Measurements from ENCODE around the gene COMMD9.

The COMMD9 gene

DNA sequence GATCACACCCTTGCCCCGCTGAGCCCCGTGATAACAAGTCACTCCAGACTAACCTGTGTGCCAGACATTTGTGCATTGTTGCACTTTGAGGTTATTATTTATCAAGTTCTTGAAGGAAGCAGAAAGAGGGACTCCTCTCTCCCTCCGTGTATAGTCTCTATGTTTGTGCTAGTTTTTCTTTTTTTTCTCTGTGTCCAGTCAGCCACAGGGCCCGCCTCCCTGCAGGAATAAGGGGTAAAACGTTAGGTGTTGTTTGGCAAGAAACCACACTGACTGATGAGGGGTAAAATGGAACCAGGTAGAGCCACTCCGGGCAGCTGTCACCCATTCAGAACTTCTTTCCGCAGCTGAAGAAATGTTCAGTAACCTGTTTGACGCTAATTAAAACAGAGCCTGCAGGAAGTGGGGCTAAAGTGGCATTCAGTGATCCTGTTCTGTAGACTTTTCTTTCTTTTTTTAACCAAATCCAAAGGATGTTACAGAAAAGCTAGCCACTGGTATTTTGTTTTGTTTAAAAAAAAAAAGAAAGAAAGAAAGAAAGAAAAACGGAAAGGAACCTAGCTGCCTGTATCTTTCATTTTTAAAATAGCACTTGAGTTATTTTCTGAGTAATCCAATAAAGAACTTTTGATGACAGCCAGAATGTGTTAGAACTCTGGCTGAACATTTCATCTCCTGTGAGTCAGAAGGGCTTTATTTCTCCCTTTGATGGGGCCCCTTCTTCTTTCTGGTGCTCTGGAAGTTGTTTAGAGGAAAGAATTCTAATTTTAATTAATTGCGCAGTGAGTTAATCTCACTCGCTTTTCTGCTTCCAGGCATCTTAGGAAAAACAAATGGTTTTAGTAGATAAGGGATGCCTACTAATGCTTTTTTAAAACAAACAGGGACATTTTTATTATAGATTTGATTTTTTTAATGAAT lies 58.2 kb downstream of the COMMD9 start:
- Histone ChIP-seq H3K36me3 (ENCODE audit: insufficient read depth, low read length) (no peaks in the 10 kb centered on the region), H3K4me2 (ENCODE audit: low read length) (no peak overlapping the region), H3K4me3 (ENCODE audit: low read depth, low read length, poor library complexity, severe bottlenecking) (no peak overlapping the region), H2AFZ (ENCODE audit: low read length) (no peak overlapping the region), H3K27ac (ENCODE audit: low read depth, low read length, poor library complexity, severe bottlenecking) (no peak overlapping the region), H3K27me3 (ENCODE audit: insufficient read depth, low read length) (no peaks in the 10 kb centered on the region), H3K9me2 (ENCODE audit: low read depth, low read length) (no peaks in the 10 kb centered on the region), H3K9ac (ENCODE audit: low read length) (no peak overlapping the region), H4K20me1 (ENCODE audit: insufficient read depth, low read length) (no peaks in the 10 kb centered on the region), H3K79me2 (ENCODE audit: insufficient read depth, low read length) (no peaks in the 10 kb centered on the region), H3K9me3 (ENCODE audit: low read length) (no peaks in the 10 kb centered on the region), H3F3A (ENCODE audit: insufficient read depth, low read length) (no peaks in the 10 kb centered on the region), H3K4me1 (ENCODE audit: insufficient read depth, low read length, severe bottlenecking) (no peaks in the 10 kb centered on the region)
- TF ChIP-seq EZH2 (IDR thresholded peaks at IDR 0.05; ENCODE audit: borderline replicate concordance, low read length): no peak
- TF ChIP-seq, protein P1, sequence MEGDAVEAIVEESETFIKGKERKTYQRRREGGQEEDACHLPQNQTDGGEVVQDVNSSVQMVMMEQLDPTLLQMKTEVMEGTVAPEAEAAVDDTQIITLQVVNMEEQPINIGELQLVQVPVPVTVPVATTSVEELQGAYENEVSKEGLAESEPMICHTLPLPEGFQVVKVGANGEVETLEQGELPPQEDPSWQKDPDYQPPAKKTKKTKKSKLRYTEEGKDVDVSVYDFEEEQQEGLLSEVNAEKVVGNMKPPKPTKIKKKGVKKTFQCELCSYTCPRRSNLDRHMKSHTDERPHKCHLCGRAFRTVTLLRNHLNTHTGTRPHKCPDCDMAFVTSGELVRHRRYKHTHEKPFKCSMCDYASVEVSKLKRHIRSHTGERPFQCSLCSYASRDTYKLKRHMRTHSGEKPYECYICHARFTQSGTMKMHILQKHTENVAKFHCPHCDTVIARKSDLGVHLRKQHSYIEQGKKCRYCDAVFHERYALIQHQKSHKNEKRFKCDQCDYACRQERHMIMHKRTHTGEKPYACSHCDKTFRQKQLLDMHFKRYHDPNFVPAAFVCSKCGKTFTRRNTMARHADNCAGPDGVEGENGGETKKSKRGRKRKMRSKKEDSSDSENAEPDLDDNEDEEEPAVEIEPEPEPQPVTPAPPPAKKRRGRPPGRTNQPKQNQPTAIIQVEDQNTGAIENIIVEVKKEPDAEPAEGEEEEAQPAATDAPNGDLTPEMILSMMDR (IDR thresholded peaks at IDR 0.05; ENCODE audit: low read length): no peak

DNA sequence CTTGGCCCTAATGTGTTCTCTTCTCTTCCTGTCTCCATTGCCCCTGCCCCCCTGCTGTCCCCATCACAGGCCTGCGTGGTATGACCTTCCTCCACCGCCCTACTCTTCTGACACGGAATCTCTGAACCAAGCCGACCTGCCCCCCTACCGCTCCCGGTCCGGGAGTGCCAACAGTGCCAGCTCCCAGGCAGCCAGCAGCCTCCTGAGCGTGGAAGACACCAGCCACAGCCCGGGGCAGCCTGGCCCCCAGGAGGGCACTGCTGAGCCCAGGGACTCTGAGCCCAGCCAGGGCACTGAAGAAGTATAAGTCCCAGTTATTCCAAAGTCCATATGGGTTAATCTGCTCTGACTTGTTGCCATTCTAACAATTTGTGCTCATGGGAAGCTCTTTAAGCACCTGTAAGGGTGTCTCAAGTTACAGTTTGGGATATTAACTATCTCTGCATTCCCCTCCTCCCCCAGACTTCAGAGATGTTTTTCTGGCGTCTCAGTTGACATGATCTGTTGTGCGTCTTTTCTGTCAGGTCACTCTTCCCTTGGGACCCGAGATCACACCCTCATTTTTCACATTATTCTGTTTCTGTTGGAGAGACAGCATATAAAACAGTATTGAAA lies 60.0 kb downstream of the COMMD9 start:
- Histone ChIP-seq H3K27ac (ENCODE audit: low read depth, low read length, poor library complexity, severe bottlenecking) (no peak overlapping the region), H3K9ac (ENCODE audit: low read length) (no peak overlapping the region), H3K27me3 (ENCODE audit: insufficient read depth, low read length) (no peaks in the 10 kb centered on the region), H3K36me3 (ENCODE audit: insufficient read depth, low read length) (no peaks in the 10 kb centered on the region), H3K4me3 (ENCODE audit: low read depth, low read length, poor library complexity, severe bottlenecking) (no peak overlapping the region), H4K20me1 (ENCODE audit: insufficient read depth, low read length) (no peaks in the 10 kb centered on the region), H3K4me1 (ENCODE audit: insufficient read depth, low read length, severe bottlenecking) (no peaks in the 10 kb centered on the region), H3K9me2 (ENCODE audit: low read depth, low read length) (no peaks in the 10 kb centered on the region), H3K4me2 (ENCODE audit: low read length) (no peak overlapping the region), H3F3A (ENCODE audit: insufficient read depth, low read length) (no peaks in the 10 kb centered on the region), H2AFZ (ENCODE audit: low read length) (no peak overlapping the region), H3K79me2 (ENCODE audit: insufficient read depth, low read length) (no peaks in the 10 kb centered on the region), H3K9me3 (ENCODE audit: low read length) (no peaks in the 10 kb centered on the region)
- no peak for TF ChIP-seq EZH2 (IDR thresholded peaks at IDR 0.05; ENCODE audit: borderline replicate concordance, low read length)
- TF ChIP-seq, protein P1 (IDR thresholded peaks at IDR 0.05; ENCODE audit: low read length): no peak

DNA sequence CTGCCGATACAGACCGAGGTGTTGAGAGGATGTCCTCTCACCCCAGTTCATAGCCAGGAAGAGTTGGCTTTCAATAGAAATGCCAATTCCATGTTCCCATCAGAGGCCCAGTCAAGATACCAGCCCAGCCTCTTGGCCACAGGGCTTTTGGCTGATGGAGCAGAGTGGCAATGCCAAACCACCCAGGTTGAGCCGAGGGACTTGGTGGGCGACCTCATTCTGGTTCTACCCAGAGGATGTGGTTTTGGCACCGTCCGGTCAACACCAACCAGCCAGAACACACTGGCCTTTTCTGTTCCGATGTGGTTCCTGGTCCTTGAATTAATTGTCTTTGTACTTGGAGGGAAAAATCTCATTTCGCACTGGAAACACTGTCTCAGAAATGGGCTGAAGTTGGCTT lies 60.5 kb downstream of the COMMD9 start:
- Histone ChIP-seq H4K20me1 (ENCODE audit: insufficient read depth, low read length) (no peaks in the 10 kb centered on the region), H3K9me3 (ENCODE audit: low read length) (no peaks in the 10 kb centered on the region), H3K4me1 (ENCODE audit: insufficient read depth, low read length, severe bottlenecking) (no peaks in the 10 kb centered on the region), H3K4me2 (ENCODE audit: low read length) (no peak overlapping the region), H3K27me3 (ENCODE audit: insufficient read depth, low read length) (no peaks in the 10 kb centered on the region), H3K9ac (ENCODE audit: low read length) (no peak overlapping the region), H3F3A (ENCODE audit: insufficient read depth, low read length) (no peaks in the 10 kb centered on the region), H3K4me3 (ENCODE audit: low read depth, low read length, poor library complexity, severe bottlenecking) (no peak overlapping the region), H2AFZ (ENCODE audit: low read length) (no peak overlapping the region), H3K27ac (ENCODE audit: low read depth, low read length, poor library complexity, severe bottlenecking) (no peak overlapping the region), H3K9me2 (ENCODE audit: low read depth, low read length) (no peaks in the 10 kb centered on the region), H3K36me3 (ENCODE audit: insufficient read depth, low read length) (no peaks in the 10 kb centered on the region), H3K79me2 (ENCODE audit: insufficient read depth, low read length) (no peaks in the 10 kb centered on the region)
- TF ChIP-seq, protein P1 (IDR thresholded peaks at IDR 0.05; ENCODE audit: low read length): no peak
- TF ChIP-seq EZH2 (IDR thresholded peaks at IDR 0.05; ENCODE audit: borderline replicate concordance, low read length): no peak

All from OCI-LY1 (cell line).